ENCODE data around the gene RNF227. TPM values are rescaled to one million over a fixed set of nuclear protein-coding genes. Genes with fewer than 3 reads are reported as not detected.

RNF227 gene
- total RNA-seq, 1 donor from 2014 or later = 3.1 TPM

Other genes with a start within 250 kb of the RNF227 start
- 36.1 and 69.7 TPM in 2 replicates for gene TP53, start 228.8 kb downstream of the RNF227 start, total RNA-seq
- 7.1 and 11.2 TPM in 2 replicates for gene WRAP53, start 227.8 kb downstream of the RNF227 start, total RNA-seq
- gene EFNB3, start 211.1 kb downstream of the RNF227 start, total RNA-seq = 0.14 and 0.51 TPM in 2 replicates
- gene DNAH2, start 198.5 kb downstream of the RNF227 start, total RNA-seq = 0.42 TPM in 1 of 2 replicates, not detected in the other
- 7.6 and 10.6 TPM in 2 replicates for gene KDM6B, start 82.1 kb downstream of the RNF227 start, total RNA-seq
- gene TMEM88, start 61.2 kb downstream of the RNF227 start, total RNA-seq = 50.9 and 111 TPM in 2 replicates
- gene NAA38, start 58.7 kb downstream of the RNF227 start, total RNA-seq = 63.2 and 129 TPM in 2 replicates
- gene CYB5D1, start 58.3 kb downstream of the RNF227 start, total RNA-seq = 15.1 and 17.9 TPM in 2 replicates
- 108 and 132 TPM in 2 replicates for gene CHD3, start 27.5 kb downstream of the RNF227 start, total RNA-seq
- gene KCNAB3, start 13.6 kb upstream of the RNF227 start, total RNA-seq = 0.05 and 0.68 TPM in 2 replicates
- 46.1 and 67.5 TPM in 2 replicates for gene TRAPPC1, start 15.7 kb upstream of the RNF227 start, total RNA-seq
- 17.4 and 21.8 TPM in 2 replicates for gene CNTROB, start 15.9 kb upstream of the RNF227 start, total RNA-seq
- gene GUCY2D, start 86.3 kb upstream of the RNF227 start, total RNA-seq = not detected in 2 replicates
- not detected in 2 replicates for gene ALOX15B, start 122.8 kb upstream of the RNF227 start, total RNA-seq
- not detected in 2 replicates for gene ALOX12B, start 171.4 kb upstream of the RNF227 start, total RNA-seq
- gene ALOXE3, start 202.2 kb upstream of the RNF227 start, total RNA-seq = 0.05 TPM in 1 of 2 replicates, not detected in the other
- 0.09 TPM in 1 of 2 replicates, not detected in the other for gene HES7, start 207.8 kb upstream of the RNF227 start, total RNA-seq
- gene PER1, start 236.1 kb upstream of the RNF227 start, total RNA-seq = 7.7 and 18.7 TPM in 2 replicates
- 4.4 and 5.2 TPM in 2 replicates for gene VAMP2, start 246.7 kb upstream of the RNF227 start, total RNA-seq

Data from dermis blood vessel endothelial cell (primary cell).